A549 (cell line): ENCODE results near the gene IL18RAP. TPM values are rescaled to one million over a fixed set of nuclear protein-coding genes. Genes with fewer than 3 reads are reported as not detected.

Experiments
- ATAC-seq, 2 experiments: fragments of 200-7000 bp in 1 of 2; fragments of >200 bp in 1 of 2; cut with Nextera tagmentation in 1 of 2; cut with Tn5 transposase in 1 of 2; 3 replicates each; pipeline versions ENCODE4 v1.8.0 to v1.9.1; 2018 to 2020; ENCODE audit warnings: mild to moderate bottlenecking in 1 of 2, moderate library complexity in 1 of 2
- CTCF ChIA-PET: fragments of 300-600 bp; sonication (Branson Sonifier 250); formaldehyde crosslinking; extraction: SDS; loops from one replicate; lab custom pipeline; 2021; ENCODE audit warnings: antibody characterized with exemption, inconsistent platforms; lab: Yijun Ruan, JAX
- POLR2A ChIA-PET: fragments of 350-600 bp; formaldehyde crosslinking; extraction: SDS; loops from one replicate; lab custom pipeline; 2021; ENCODE audit warnings: antibody characterized with exemption, inconsistent platforms; lab: Yijun Ruan, JAX
- DNase-seq, 2 experiments: peaks; one replicate each; pipeline versions ENCODE4 v3.0.0 to v3.0.0-alpha.2; 2011 to 2016; ENCODE audit warnings: low read depth in 1 of 2, low spot score in 1 of 2
- FAIRE-seq: peaks from 2 replicates; lab custom pipeline; 2011; peaks lifted over from hg19 to GRCh38; lab: Jason Lieb, UNC
- H3K27ac ChIP-seq, 2 experiments: fragments of >200 bp; sonication (Bioruptor Twin); formaldehyde crosslinking; 3 replicates each; pipeline ENCODE4 v1.5.1; 2016 to 2017
- H3K4me1 ChIP-seq: fragments of >200 bp; sonication (Bioruptor Twin); formaldehyde crosslinking; 3 replicates; pipeline ENCODE4 v1.6.1; 2016
- H3K4me2 ChIP-seq: fragments of >200 bp; sonication (Bioruptor Twin); formaldehyde crosslinking; 3 replicates; pipeline ENCODE4 v1.6.1; 2016
- H3K4me3 ChIP-seq: fragments of >200 bp; sonication (Bioruptor Twin); formaldehyde crosslinking; 3 replicates; pipeline ENCODE4 v1.5.1; 2016
- H3K9me3 ChIP-seq: fragments of >200 bp; sonication (Bioruptor Twin); formaldehyde crosslinking; 3 replicates; pipeline ENCODE4 v1.6.1; 2016
- CEBPB ChIP-seq, 2 experiments: fragments of >200 bp in 1 of 2; sonication (Bioruptor Twin) in 1 of 2; formaldehyde crosslinking in 1 of 2; IDR thresholded peaks; 2 replicates each; pipeline ENCODE4 v1.6.1; 2012 to 2016
- EHF ChIP-seq: fragments of 250-450 bp; sonication (Bioruptor Pico); IDR thresholded peaks from 2 replicates; pipeline ENCODE4 v1.5.0; 2020; ENCODE audit warnings: mild to moderate bottlenecking
- EP300 ChIP-seq, 2 experiments: fragments of >200 bp; sonication (Bioruptor Twin); formaldehyde crosslinking; IDR thresholded peaks; 2 replicates in 1 of 2; 3 replicates in 1 of 2; pipeline ENCODE4 v1.6.1; 2016 to 2017
- ESRRA ChIP-seq: fragments of 150-350 bp; IDR thresholded peaks from 2 replicates; pipeline ENCODE4 v1.6.1; 2014; ENCODE audit warnings: mild to moderate bottlenecking, low read length, borderline replicate concordance
- GATA3 ChIP-seq: IDR thresholded peaks from 2 replicates; pipeline ENCODE4 v1.6.1; 2012; ENCODE audit warnings: borderline replicate concordance
- HEYL ChIP-seq: fragments of 250-450 bp; sonication (Bioruptor Pico); IDR thresholded peaks from 2 replicates; pipeline ENCODE4 v1.8.0; 2021; ENCODE audit warnings: mild to moderate bottlenecking, moderate library complexity
- HOXB5 ChIP-seq: fragments of 250-450 bp; sonication (Bioruptor Pico); IDR thresholded peaks from 2 replicates; pipeline ENCODE4 v1.5.0; 2020; ENCODE audit warnings: mild to moderate bottlenecking, moderate library complexity
- JUN ChIP-seq, 2 experiments: fragments of >200 bp; sonication (Bioruptor Twin); formaldehyde crosslinking; IDR thresholded peaks; 2 replicates in 1 of 2; 3 replicates in 1 of 2; pipeline ENCODE4 v1.6.1; 2016 to 2017
- KDM5A ChIP-seq: fragments of 200-600 bp; sonication (generic); IDR thresholded peaks from 2 replicates; pipeline ENCODE4 v1.6.1; 2016; ENCODE audit warnings: antibody characterized with exemption, mild to moderate bottlenecking
- MAFK ChIP-seq: fragments of 450-650 bp; IDR thresholded peaks from 2 replicates; pipeline ENCODE4 v1.6.1; 2014; ENCODE audit not compliant: partially characterized antibody
- MAZ ChIP-seq: fragments of 150-350 bp; IDR thresholded peaks from 2 replicates; pipeline ENCODE4 v1.6.1; 2014; ENCODE audit warnings: antibody characterized with exemption, low read depth, low read length, borderline replicate concordance
- MYC ChIP-seq: IDR thresholded peaks from 2 replicates; pipeline ENCODE4 v1.6.1; 2012; ENCODE audit warnings: mild to moderate bottlenecking, inconsistent platforms, low read length, improper control_type of control experiment, borderline replicate concordance
- NR3C1 ChIP-seq: fragments of >200 bp; sonication (Bioruptor Twin); formaldehyde crosslinking; IDR thresholded peaks from 3 replicates; pipeline ENCODE4 v1.6.1; 2017
- RAD21 ChIP-seq, 2 experiments: fragments of >200 bp in 1 of 2; sonication (Bioruptor Twin) in 1 of 2; formaldehyde crosslinking in 1 of 2; IDR thresholded peaks in 1 of 2; conservative IDR thresholded peaks in 1 of 2; 2 replicates in 1 of 2; 3 replicates in 1 of 2; pipeline ENCODE4 v1.6.1; 2012 to 2018; ENCODE audit warnings: inconsistent platforms in 1 of 2
- RARB ChIP-seq: fragments of 250-450 bp; sonication (Bioruptor Pico); IDR thresholded peaks from 2 replicates; pipeline ENCODE4 v1.8.0; 2021; ENCODE audit warnings: mild to moderate bottlenecking, moderate library complexity
- SMC3 ChIP-seq: fragments of >200 bp; sonication (Bioruptor Twin); formaldehyde crosslinking; IDR thresholded peaks from 3 replicates; pipeline ENCODE4 v1.6.1; 2018; ENCODE audit warnings: inconsistent platforms
- SREBF2 ChIP-seq: fragments of 450-650 bp; IDR thresholded peaks from 2 replicates; pipeline ENCODE4 v1.6.1; 2014; ENCODE audit warnings: mild to moderate bottlenecking, moderate library complexity
- TFCP2L1 ChIP-seq: fragments of 250-450 bp; sonication (Bioruptor Pico); IDR thresholded peaks from 2 replicates; pipeline ENCODE4 v1.5.0; 2021; ENCODE audit warnings: mild to moderate bottlenecking
- TP53 ChIP-seq: fragments of 250-450 bp; sonication (Bioruptor Pico); IDR thresholded peaks from 2 replicates; pipeline ENCODE4 v1.5.0; 2021; ENCODE audit warnings: mild to moderate bottlenecking, moderate library complexity
- ZC3H11A ChIP-seq: fragments of 450-650 bp; IDR thresholded peaks from 2 replicates; pipeline ENCODE4 v1.6.1; 2014; ENCODE audit warnings: antibody characterized with exemption, mild to moderate bottlenecking
- ZFP36 ChIP-seq: fragments of 450-650 bp; IDR thresholded peaks from 2 replicates; pipeline ENCODE4 v1.6.1; 2014; ENCODE audit warnings: borderline replicate concordance; ENCODE audit not compliant: partially characterized antibody
- WGBS: methylation state at CpG from one replicate; pipeline ENCODE4 v1.1.6; 2017; ENCODE audit errors: missing lambda C conversion rate; 5-methylcytosine and 5-hydroxymethylcytosine counted together
- polyA plus RNA-seq, 4 experiments: library from polyadenylated mRNA; depleted of rRNA in 3 of 4; stranded (reverse); fragments of >200 nt; fragmentation: RNase III in 1 of 4; extraction: RNeasy Plus Mini Kit Qiagen cat#74134 plus additional on column Dnase treatment in 1 of 4; gene quantifications; 2 replicates in 3 of 4; 3 replicates in 1 of 4; pipeline ENCODE4 v1.2.3, GENCODE V29; 2011 to 2017
- TF ChIP-seq, protein P1 (sequence below): IDR thresholded peaks from 2 replicates; pipeline ENCODE4 v1.6.1; 2012
- TF ChIP-seq, protein P2 (sequence below): IDR thresholded peaks from 2 replicates; pipeline ENCODE4 v1.6.1; 2012
- TF ChIP-seq, protein P3 (sequence below): fragments of 150-350 bp; IDR thresholded peaks from 2 replicates; pipeline ENCODE4 v1.6.1; 2014; ENCODE audit warnings: low read depth, mild to moderate bottlenecking, low read length
- TF ChIP-seq, protein P4 (sequence below): fragments of >200 bp; sonication (Bioruptor Twin); formaldehyde crosslinking; IDR thresholded peaks from 3 replicates; pipeline ENCODE4 v1.5.1; 2016
- TF ChIP-seq, protein P5 (sequence below): fragments of >200 bp; sonication (Bioruptor Twin); formaldehyde crosslinking; IDR thresholded peaks from 2 replicates; pipeline ENCODE4 v1.6.1; 2016
- TF ChIP-seq, protein P6 (sequence below): fragments of >200 bp; sonication (Bioruptor Twin); formaldehyde crosslinking; IDR thresholded peaks from 3 replicates; pipeline ENCODE4 v1.6.1; 2016

IL18RAP gene
- polyA plus RNA-seq, 2 of the 4 experiments (the other 2 are of a cell fraction), result 0.04 TPM; not detected in 1

DNA sequence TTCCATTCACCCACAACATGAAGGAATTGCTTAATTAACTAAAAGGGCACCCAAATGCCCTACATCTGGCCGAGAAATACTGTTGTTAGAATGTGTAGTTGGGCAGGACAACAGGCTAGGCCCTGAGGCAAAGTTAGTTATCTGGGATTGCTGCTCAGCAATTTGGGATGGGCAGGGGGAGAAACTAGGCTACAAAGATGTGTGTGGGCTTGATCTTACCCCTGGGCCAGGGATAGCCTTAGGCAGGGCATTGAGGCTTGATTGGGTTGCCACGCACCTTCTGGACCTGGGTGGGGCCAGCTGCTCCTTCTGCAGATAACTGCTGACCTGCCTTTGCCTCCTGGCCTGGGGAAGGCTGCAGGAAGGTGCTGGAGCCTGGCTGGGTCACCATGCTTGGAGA, 9.4 kb downstream of the IL18RAP start:
- ChIA-PET POLR2A (no interaction called here), CTCF (interaction anchor here (2.2 kb wide), 1 partner anchor 11 kb away, joined by 11 read pairs; no protein-coding TSS in a partner anchor)
- FAIRE-seq, result no peak
- 10% methylated on average over 2 of the region's 2 CpGs for whole genome bisulfite sequencing
- ATAC-seq, result no peak
- Histone ChIP-seq H3K4me2 (no peak overlapping the region), H3K4me1 (no peaks in the 10 kb centered on the region), H3K27ac (no peak overlapping the region), H3K9me3 (no peaks in the 10 kb centered on the region), H3K4me3 (no peak overlapping the region)
- TF ChIP-seq KDM5A (no peak), ZFP36 (no peak), GATA3 (no peak), JUN (IDR thresholded peaks at IDR 0.05) (no peak), SREBF2 (no peak), TP53 (CRISPR knock-in tag) (no peak), MAZ (no peak), RAD21 (conservative IDR thresholded peaks at IDR 0.05 in 1 of 2, IDR thresholded peaks at IDR 0.05 in 1 of 2) (no peak), ESRRA (no peak), ZC3H11A (no peak), MYC (no peak), EHF (no peak), SMC3 (no peak), TFCP2L1 (no peak)
- TF ChIP-seq, protein P1, sequence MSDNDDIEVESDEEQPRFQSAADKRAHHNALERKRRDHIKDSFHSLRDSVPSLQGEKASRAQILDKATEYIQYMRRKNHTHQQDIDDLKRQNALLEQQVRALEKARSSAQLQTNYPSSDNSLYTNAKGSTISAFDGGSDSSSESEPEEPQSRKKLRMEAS, result no peak
- TF ChIP-seq, protein P2, sequence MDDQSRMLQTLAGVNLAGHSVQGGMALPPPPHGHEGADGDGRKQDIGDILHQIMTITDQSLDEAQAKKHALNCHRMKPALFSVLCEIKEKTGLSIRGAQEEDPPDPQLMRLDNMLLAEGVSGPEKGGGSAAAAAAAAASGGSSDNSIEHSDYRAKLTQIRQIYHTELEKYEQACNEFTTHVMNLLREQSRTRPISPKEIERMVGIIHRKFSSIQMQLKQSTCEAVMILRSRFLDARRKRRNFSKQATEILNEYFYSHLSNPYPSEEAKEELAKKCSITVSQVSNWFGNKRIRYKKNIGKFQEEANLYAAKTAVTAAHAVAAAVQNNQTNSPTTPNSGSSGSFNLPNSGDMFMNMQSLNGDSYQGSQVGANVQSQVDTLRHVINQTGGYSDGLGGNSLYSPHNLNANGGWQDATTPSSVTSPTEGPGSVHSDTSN, result no peak
- TF ChIP-seq, protein P3, sequence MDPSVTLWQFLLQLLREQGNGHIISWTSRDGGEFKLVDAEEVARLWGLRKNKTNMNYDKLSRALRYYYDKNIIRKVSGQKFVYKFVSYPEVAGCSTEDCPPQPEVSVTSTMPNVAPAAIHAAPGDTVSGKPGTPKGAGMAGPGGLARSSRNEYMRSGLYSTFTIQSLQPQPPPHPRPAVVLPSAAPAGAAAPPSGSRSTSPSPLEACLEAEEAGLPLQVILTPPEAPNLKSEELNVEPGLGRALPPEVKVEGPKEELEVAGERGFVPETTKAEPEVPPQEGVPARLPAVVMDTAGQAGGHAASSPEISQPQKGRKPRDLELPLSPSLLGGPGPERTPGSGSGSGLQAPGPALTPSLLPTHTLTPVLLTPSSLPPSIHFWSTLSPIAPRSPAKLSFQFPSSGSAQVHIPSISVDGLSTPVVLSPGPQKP, result no peak
- TF ChIP-seq, protein P4, sequence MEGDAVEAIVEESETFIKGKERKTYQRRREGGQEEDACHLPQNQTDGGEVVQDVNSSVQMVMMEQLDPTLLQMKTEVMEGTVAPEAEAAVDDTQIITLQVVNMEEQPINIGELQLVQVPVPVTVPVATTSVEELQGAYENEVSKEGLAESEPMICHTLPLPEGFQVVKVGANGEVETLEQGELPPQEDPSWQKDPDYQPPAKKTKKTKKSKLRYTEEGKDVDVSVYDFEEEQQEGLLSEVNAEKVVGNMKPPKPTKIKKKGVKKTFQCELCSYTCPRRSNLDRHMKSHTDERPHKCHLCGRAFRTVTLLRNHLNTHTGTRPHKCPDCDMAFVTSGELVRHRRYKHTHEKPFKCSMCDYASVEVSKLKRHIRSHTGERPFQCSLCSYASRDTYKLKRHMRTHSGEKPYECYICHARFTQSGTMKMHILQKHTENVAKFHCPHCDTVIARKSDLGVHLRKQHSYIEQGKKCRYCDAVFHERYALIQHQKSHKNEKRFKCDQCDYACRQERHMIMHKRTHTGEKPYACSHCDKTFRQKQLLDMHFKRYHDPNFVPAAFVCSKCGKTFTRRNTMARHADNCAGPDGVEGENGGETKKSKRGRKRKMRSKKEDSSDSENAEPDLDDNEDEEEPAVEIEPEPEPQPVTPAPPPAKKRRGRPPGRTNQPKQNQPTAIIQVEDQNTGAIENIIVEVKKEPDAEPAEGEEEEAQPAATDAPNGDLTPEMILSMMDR, result no peak
- DNase-seq, result no peak

DNA sequence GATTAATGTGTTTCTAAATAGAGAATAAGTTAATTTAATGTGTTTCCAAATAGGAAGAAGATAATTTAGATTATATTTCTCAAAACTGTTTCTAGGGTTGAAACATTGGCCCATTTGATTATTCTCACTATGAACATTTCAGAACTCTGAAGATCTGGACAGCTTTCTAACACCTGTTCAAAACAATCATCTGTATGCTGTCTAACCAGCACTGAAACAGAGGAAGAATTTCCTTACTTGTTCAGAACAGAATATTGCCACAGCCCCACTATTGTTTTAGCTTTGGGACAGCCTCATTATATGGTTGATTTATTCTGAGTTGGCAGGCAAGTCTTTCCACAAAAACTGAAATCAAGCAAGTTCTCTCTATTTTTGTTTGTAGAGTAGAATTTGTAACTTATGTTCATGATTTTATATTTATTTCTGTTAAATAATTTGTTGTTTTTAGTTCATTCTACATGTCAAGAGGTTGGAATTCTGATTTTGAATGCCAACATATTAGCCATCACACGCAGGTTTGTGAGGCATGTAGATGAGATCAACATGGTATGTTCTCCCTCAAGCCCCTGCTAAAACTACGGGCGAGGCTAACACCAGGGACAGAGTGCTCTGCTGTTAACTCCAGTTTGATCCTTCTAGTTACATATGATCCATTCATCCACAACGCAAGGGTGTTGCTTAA, 11.2 kb downstream of the IL18RAP start:
- Histone ChIP-seq H3K4me2 (no peak overlapping the region), H3K4me1 (no peaks in the 10 kb centered on the region), H3K27ac (no peak overlapping the region), H3K4me3 (no peak overlapping the region), H3K9me3 (no peaks in the 10 kb centered on the region)
- TF ChIP-seq EP300 (IDR thresholded peaks at IDR 0.05), result no peak
- TF ChIP-seq CEBPB (IDR thresholded peaks at IDR 0.05), result no peak
- TF ChIP-seq NR3C1, result no peak
- TF ChIP-seq, protein P4, result no peak
- no peak for TF ChIP-seq MAZ
- no peak for TF ChIP-seq MAFK
- TF ChIP-seq, protein P3, result no peak
- TF ChIP-seq TFCP2L1, result no peak
- TF ChIP-seq, protein P5, sequence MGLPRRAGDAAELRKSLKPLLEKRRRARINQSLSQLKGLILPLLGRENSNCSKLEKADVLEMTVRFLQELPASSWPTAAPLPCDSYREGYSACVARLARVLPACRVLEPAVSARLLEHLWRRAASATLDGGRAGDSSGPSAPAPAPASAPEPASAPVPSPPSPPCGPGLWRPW, result no peak
- no peak for TF ChIP-seq RARB (CRISPR knock-in tag)
- no peak for TF ChIP-seq HEYL (CRISPR knock-in tag)
- TF ChIP-seq, protein P6, sequence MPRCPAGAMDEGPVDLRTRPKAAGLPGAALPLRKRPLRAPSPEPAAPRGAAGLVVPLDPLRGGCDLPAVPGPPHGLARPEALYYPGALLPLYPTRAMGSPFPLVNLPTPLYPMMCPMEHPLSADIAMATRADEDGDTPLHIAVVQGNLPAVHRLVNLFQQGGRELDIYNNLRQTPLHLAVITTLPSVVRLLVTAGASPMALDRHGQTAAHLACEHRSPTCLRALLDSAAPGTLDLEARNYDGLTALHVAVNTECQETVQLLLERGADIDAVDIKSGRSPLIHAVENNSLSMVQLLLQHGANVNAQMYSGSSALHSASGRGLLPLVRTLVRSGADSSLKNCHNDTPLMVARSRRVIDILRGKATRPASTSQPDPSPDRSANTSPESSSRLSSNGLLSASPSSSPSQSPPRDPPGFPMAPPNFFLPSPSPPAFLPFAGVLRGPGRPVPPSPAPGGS, result no peak
- TF ChIP-seq HOXB5 (CRISPR knock-in tag), result no peak
- ATAC-seq (no peak), FAIRE-seq (no peak), DNase-seq (no peak)
- CTCF ChIA-PET, result interaction anchor here (1.1 to 2.2 kb wide), 2 partner anchors 9 kb away, joined by 4 to 11 read pairs; no protein-coding TSS in a partner anchor
- 43% methylated on average over 4 of the region's 4 CpGs for WGBS
- POLR2A ChIA-PET, result no interaction called here
